NCI-H2081 treated with DMSO at 0.1 percent for 48 hours (cell line): ENCODE data around the gene THAP8.

Source experiments
- DNase-seq: peaks from one replicate; lab custom pipeline; 2025; lab: John Stamatoyannopoulos, UW

THAP8 gene

DNA sequence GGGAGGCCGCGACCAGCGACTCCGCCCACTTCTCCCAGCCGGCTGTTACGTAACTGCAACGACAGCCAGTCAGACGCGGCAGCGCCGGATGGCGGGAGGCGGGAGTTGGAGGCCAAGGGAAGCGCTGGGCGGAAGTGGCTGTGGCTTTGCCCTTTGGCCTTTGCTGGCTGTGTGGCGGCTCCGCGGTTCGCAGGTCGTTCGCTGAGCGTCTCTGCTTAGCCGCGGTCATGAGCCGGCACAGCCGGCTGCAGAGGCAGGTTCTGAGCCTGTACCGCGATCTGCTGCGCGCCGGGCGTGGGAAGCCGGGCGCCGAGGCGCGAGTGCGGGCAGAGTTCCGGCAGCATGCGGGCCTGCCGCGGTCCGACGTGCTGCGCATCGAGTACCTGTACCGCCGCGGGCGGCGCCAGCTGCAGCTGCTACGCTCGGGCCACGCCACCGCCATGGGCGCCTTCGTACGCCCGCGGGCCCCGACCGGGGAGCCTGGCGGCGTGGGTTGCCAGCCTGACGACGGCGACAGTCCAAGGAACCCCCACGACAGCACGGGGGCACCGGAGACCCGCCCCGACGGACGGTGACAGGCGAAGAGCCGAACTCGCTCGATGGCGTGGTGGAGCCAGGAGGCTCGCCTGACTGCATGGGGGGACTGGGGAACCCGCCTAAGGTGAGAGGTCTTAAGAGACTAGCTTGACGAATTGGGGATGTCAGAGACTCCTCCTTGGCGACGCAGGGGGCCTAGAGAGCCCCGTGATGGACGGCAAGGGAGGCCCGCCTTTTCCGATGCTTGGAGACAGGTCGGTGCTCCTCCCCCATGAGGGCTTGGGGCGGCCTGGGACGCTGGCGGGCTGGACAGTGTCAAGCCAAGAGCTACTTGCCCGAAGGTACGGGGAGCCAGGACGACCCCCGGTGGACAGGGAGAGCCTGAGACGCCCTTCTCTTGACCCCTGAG, 58.8 kb downstream of the THAP8 start, which contains the start of gene SDHAF1:
Gene SDHAF1, plus strand, starts transcription at position 141 of the 946 bp plus-strand sequence. Its CDS starts 87 bp downstream, at position 228.
- DNase-seq, result peak; percentile 55

DNA sequence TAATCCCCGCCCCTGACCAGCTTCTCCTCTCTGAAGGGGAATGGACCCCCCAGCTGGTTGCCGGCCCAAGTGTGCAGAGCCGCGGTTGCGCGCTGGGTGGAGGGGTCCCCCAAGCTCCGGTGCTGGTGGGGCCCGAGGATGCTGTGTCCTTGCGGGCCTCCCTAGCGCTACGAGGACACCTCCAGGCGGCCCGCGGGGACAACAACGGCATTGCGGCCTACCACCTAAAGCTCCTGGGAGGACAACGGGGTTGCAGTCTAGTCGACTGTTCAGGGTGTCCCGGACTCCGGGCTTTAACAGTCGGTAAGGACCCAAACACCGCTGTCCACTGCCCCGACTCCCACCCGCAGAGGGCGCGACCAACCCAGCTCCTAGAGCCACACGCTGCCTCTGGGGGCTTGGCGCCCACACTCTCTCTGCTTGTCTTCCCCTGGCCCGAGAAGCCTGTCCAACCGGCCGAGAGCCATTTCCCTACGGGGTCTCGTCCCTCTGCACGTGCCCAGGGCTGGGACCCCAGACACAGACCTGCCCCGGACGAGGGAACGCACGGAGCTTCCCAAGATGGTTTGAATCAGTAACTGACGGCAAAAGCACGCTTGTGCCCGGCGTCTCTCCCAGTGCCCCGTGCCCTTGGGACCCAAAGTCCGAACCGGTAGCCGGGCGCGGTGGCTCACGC, 60.0 kb downstream of the THAP8 start:
- DNase-seq, result no peak

DNA sequence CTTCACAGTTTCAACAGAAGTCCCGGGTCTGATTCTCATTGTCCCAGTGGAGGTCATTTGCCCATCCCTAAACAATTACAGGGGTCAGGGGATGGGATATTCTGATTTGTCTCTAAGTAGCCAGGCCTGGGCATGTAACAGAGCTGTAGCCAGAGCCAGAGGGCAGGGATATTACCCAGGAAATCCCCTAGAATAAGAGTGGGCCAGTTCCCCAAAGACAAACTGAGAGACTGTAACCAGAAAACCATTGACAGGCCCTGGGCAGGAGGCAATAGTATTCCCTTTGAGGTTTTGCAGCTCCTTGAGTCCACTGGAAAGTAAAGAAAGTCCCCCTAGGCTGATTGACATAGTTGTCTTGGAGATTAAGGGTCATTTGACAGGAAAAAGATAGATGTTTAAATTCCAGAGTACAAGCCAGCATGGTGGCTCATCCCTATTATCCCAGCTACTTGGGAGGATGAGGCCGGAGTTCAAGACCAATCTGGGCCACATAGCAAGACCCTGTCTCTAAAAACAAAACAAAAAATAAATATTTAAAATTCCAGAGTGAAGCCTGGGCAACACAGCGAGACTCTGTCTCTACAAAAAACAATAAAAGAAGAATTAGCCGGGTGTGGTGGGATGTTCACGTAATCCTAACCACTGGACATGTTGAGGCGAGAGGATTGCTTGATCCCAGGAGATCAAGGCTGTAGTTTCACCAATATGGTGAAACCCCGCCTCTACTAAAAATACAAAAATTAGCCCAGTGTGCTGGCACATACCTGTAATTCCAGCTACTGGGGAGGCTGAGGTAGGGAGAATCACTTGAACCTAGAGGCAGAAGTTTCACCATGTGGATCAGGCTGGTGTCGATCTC, 60.9 kb downstream of the THAP8 start:
- DNase-seq, result no peak

DNA sequence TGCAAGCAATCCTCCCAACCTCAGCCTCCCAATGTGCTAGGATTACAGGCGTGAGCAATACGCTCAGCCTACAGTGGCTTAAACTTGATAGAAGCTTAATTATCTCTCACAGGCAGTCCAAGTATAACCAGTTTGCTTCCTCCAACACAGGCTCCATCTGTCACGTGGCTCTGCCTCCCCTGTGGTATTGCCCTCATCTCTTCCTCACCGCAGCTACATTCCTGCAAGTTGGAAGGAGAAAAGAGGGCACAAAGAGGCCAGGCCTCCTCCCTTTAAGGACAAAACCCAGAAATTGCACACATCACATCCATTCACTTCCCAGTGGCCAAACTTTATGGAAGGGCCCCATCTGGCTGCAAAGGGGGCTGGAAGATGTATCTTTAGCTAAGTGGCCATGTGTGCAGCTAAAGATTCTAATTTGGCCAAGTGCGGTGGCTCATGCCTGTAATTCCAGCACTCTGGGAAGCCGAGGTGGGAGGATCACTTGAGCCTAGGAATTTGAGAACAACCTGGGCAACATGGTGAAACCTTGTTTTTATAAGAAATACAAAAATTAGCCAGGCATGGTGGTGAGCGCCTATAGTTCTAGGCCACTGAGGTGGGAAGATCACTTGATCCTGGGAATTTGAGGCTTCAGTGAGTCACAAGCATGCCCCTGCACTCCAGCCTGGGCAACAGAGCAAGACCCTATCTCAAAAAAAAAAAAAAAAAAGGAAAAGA, 62.2 kb downstream of the THAP8 start:
- DNase-seq, result no peak

DNA sequence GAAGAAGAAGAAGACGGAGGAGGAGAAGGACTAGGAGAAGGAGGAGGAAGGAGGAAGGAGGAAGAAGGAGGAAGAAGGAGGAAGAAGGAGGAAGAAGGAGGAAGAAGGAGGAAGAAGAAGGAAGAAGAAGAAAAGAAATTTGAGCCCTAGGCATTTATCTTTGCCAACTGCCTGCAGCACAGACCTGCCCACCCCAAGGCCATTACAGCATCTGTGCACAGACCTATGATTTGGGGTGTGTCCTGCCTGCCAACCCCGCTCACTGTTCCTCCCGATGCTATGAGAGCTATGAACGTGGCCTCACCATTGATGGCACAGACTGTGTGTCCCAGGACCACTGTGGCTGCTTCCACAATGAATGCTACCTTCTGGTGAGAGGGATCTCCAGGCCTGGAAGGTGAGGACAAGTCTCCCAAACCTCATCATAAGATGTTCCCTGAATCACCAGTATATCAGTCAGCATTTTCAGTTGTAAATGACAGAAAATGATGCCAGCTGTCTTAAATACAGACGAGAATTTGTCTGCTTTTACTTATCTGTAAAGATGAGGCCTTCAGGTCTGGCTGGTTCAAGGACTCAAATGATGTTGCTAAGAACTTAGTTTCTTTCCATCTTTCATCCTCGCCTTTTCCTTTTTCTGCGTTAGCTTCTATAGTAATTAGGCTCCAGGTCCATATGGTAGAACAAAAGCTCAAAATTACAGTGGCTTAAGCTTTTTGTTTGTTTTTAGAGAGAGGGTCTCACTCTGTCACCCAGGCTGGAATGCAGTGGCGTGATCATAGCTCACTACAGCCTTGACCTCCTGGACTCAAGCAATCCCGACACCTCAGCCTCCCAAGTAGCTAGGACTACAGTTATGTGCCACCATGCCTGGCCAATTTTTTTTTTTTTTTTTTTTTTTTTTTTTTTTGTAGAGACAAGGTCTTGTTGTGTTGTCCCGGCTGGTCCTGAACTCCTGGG, 63.0 kb downstream of the THAP8 start:
- no peak for DNase-seq

DNA sequence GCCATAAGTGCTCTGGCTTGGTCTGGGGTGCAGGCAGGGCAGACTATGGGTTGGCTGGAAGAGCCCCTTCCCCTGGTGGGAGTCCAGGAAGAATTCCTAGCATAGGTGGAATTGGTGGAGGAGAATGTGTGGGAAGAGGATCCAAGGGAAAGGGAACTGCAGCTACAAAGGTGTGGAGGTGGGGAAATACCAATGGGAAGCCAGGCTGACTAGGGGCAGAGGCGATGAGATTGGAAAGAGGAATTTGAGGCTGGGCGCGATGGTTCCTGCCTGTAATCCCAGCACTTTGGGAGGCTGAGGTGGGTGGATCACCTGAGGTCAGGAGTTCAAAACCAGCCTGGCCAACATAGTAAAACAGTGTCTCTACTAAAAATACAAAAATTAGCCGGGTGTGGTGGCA, 63.9 kb downstream of the THAP8 start:
- no peak for DNase-seq

DNA sequence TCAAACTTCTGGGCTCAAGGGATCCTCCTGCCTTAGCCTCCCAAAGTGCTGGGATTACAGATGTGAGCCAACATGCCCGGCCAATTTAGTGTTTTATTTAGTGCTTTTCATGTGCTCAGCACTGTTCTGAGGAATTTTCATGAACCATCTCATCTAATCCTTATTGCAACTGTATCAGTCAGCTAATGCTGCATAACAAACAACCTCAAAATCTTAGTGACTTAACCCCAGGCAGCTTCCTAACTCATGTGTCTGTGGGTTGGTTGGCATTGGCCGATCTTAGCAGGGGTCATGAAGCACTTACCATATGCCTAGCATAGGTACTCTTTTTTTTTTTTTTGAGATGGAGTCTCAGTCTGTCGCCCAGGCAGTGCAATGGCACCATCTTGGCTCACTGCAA, 65.3 kb downstream of the THAP8 start:
- DNase-seq, result no peak

DNA sequence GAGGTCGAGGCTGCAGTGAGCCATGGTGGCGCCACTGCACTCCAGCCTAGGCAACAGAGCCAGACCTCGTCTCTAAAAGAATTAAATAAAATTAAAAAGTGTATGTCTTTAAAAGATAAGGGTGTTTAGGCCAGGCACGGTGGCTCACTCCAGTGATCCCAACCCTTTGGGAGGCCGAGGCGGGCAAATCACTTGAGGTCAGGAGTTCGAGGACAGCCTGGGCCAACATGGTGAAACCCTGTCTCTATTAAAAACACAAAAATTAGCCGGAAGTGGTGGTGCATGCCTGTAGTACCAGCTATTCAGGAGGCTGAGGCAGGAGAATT, 66.6 kb downstream of the THAP8 start:
- DNase-seq, result no peak

DNA sequence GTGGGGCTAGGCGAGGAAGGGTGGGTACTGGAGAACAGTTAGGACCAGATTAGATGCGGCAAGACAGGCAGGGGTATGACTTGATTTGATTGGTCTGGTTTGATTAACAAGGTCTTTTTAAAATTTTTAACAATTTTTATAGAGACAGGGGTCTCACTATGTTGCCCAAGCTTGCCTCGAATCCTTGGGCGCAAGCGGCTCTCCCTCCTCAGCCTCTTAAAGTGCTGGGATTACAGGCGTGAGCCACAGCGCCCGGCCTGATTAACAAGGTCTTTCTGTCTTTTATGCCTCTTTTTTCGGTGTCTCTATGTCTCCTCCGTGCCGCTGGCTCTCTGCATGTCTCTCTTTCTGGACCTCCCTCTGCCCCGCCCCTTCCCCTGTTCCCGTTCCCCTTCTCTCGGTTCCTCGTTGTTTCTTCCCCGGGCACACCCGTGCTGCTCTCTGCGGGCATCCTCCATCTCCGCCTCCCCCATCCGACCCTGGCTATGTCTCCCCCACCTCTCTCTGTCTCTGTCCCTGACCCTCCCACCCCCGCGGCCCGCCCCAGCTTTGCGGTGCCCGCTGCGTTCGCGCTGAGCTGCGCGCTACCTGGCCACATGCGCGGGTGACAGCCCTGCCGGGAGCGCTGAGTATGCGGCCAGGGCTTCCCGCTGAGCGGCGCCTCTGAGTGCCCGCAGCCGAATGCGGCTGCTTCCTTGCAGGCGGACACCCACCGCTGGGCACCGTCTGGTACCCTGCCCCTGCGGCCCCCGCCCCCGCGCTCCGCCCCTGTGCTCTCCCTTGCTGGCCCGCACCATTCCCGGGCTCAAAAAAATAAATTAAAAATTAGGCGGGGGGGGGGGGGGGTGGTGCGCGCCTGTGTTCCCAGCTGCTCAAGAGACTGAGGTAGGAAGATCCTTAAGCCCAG, 67.2 kb downstream of the THAP8 start:
- DNase-seq, result no peak

DNA sequence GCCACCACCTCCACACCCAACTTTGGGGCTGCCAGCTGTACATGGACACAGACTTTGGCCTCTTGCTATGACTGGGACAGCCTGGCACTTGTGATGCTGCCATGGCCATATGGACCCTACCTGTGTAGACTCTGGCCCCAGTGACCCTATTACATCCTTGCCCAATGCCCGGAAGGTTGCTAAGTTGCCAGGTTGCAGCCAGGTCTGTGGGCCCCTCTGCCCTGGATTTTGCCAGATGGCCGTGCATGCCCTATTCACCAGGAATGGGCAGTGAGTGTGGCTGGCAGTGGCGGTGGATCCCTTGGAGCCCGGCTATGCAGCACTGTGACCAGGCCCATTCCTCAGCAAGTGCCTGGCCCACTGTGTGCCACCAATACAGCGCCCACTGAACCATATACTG, 68.0 kb downstream of the THAP8 start:
- no peak for DNase-seq
